ENCODE results near the gene CEACAM3. TPM values are rescaled to one million over a fixed set of nuclear protein-coding genes. Genes with fewer than 3 reads are reported as not detected.

Gene CEACAM3
- total RNA-seq, 1 experiment from 2014 or later, result not detected

DNA sequence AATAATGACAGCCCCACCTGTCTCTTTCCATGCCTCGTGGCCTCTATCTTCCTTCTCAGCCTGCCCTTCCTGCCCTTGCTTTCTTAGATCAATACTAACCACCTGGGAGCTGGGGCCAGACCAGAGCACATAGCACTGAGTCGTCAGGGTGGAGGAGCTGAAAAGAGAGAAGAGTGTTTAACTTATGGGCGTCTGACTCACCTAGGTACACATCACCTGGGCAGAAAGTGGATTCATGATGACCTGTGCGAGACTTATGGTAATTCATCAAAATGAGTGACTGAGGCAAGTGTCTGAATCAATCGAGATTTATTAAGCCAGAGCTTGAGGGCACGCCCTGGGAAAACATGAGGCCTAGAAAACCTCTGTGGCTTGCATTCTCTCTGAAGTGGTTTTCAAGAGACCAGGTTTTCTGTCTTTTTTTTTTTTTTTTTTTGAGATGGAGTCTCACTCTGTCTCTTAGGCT is 21.8 kb upstream of the CEACAM3 start:
- H3K56ac ChIP-seq (ENCODE audit: insufficient read length, low read depth, low read length), result no peak overlapping the region
- no peak overlapping the region for H3K27ac ChIP-seq (ENCODE audit: insufficient read length, low read depth, low read length)
- H3K27me3 ChIP-seq (ENCODE audit: insufficient read depth, low read length), result no peaks in the 10 kb centered on the region
- Mint-ChIP-seq H3K27me3 (ENCODE audit: low read depth) (peaks cover 1% of the 10 kb centered on the region; the same call in 1 of the 2 replicates), H3K4me1 (no peaks in the 10 kb centered on the region), H3K36me3 (ENCODE audit: insufficient read depth in 1 of 3, low read depth in 3 of 3) (peaks cover 0 to 38% (median 0%) of the 10 kb centered on the region in 3 experiments; a peak in 2 of 7 replicates), H3K27ac (no peak overlapping the region), H3K4me3 (no peak overlapping the region), H3K9me3 (peaks cover 53 to 86% of the 10 kb centered on the region in 2 experiments)
- no peak overlapping the region for H2AFZ ChIP-seq (ENCODE audit: low read length)
- H2AK5ac ChIP-seq (ENCODE audit: insufficient read length, low read length), result no peak overlapping the region
- H3K23me2 ChIP-seq (ENCODE audit: insufficient read length, low read depth, low read length, poor library complexity, severe bottlenecking), result no peaks in the 10 kb centered on the region
- no peak overlapping the region for H3K9ac ChIP-seq (ENCODE audit: extremely low read depth, insufficient read length, low read length)
- no peaks in the 10 kb centered on the region for H3K9me3 ChIP-seq (ENCODE audit: control insufficient read depth, low read depth, low read length)
- H4K91ac ChIP-seq (ENCODE audit: insufficient read length, low read depth, low read length), result no peak overlapping the region
- no peak overlapping the region for H3K4ac ChIP-seq (ENCODE audit: low read depth, low read length)
- no peak overlapping the region for H2BK20ac ChIP-seq (ENCODE audit: low read depth, low read length, poor library complexity, severe bottlenecking)
- no peak overlapping the region for H3K14ac ChIP-seq (ENCODE audit: insufficient read depth, low read length)
- H3K18ac ChIP-seq (ENCODE audit: insufficient read length, low read depth, low read length), result no peak overlapping the region
- H3K79me2 ChIP-seq (ENCODE audit: insufficient read depth, low read length), result no peaks in the 10 kb centered on the region
- H3K23ac ChIP-seq (ENCODE audit: insufficient read length, low read depth, low read length), result no peak overlapping the region
- no peaks in the 10 kb centered on the region for H3K79me1 ChIP-seq (ENCODE audit: insufficient read depth, low read depth, low read length, poor library complexity, severe bottlenecking)
- H4K20me1 ChIP-seq (ENCODE audit: control insufficient read depth, insufficient read depth, insufficient read length), result no peaks in the 10 kb centered on the region
- no peak overlapping the region for H2BK15ac ChIP-seq (ENCODE audit: low read depth, low read length)
- H3K4me1 ChIP-seq (ENCODE audit: insufficient read depth, low read length), result no peaks in the 10 kb centered on the region
- H3K4me2 ChIP-seq (ENCODE audit: insufficient read depth, insufficient read length, low read length), result no peak overlapping the region
- no peak overlapping the region for H2BK12ac ChIP-seq (ENCODE audit: insufficient read length, low read depth, low read length)
- H3T11ph ChIP-seq (ENCODE audit: low read length), result no peak overlapping the region
- DNase-seq, result no peak
- no peak overlapping the region for H2BK5ac ChIP-seq (ENCODE audit: insufficient read length, low read length)
- no CpG with 5 or more reads among the region's 6 CpGs for WGBS (ENCODE audit: extremely low coverage, insufficient read length, low lambda C conversion rate)
- H4K5ac ChIP-seq (ENCODE audit: insufficient read length, low read depth, low read length), result no peak overlapping the region
- H2BK120ac ChIP-seq (ENCODE audit: low read depth, low read length, poor library complexity, severe bottlenecking), result no peak overlapping the region
- no peak overlapping the region for H4K8ac ChIP-seq (replicated peaks; ENCODE audit: insufficient read length, low read depth, low read length)
- TF ChIP-seq, protein P1, sequence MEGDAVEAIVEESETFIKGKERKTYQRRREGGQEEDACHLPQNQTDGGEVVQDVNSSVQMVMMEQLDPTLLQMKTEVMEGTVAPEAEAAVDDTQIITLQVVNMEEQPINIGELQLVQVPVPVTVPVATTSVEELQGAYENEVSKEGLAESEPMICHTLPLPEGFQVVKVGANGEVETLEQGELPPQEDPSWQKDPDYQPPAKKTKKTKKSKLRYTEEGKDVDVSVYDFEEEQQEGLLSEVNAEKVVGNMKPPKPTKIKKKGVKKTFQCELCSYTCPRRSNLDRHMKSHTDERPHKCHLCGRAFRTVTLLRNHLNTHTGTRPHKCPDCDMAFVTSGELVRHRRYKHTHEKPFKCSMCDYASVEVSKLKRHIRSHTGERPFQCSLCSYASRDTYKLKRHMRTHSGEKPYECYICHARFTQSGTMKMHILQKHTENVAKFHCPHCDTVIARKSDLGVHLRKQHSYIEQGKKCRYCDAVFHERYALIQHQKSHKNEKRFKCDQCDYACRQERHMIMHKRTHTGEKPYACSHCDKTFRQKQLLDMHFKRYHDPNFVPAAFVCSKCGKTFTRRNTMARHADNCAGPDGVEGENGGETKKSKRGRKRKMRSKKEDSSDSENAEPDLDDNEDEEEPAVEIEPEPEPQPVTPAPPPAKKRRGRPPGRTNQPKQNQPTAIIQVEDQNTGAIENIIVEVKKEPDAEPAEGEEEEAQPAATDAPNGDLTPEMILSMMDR (conservative IDR thresholded peaks at IDR 0.05), result no peak
